Panc1 (cell line): ENCODE data around the gene UBL7.

Source experiments
- CTCF ChIP-seq: fragments of 450-650 bp; IDR thresholded peaks from 2 replicates; pipeline ENCODE4 v1.5.1; 2017; ENCODE audit warnings: mild to moderate bottlenecking
- POLR2AphosphoS5 ChIP-seq: IDR thresholded peaks from 2 replicates; pipeline ENCODE4 v1.6.1; 2012; ENCODE audit warnings: mild to moderate bottlenecking, low read depth, low read length, moderate library complexity
- SIN3A ChIP-seq: IDR thresholded peaks from 2 replicates; pipeline ENCODE4 v1.6.1; 2012; ENCODE audit warnings: low read depth, mild to moderate bottlenecking, low read length, moderate library complexity, borderline replicate concordance; ENCODE audit not compliant: insufficient read depth
- TCF7L2 ChIP-seq: IDR thresholded peaks from 2 replicates; pipeline ENCODE4 v1.6.1; 2011; ENCODE audit warnings: mild to moderate bottlenecking, low read depth, low read length, inconsistent platforms

- TF ChIP-seq CTCF: no peak
- no peak for TF ChIP-seq SIN3A
- no peak for TF ChIP-seq POLR2AphosphoS5
- TF ChIP-seq TCF7L2: no peak
These were observed 1.0 kb upstream of the UBL7 start for GRCh38 chr15:74461847-74462511.
